WTC11 (cell line): ENCODE data around the gene BATF. TPM values are rescaled to one million over a fixed set of nuclear protein-coding genes. Genes with fewer than 3 reads are reported as not detected.

Experiments
- ATAC-seq: fragments of 200-7000 bp; cut with Tn5 transposase; 2 replicates; pipeline ENCODE4 v1.10.0; 2021; ENCODE audit warnings: mild to moderate bottlenecking, moderate library complexity
- CTCF ChIA-PET: fragments of 300-600 bp; sonication (Branson Sonifier 250); formaldehyde crosslinking; loops from one replicate; lab custom pipeline; 2021; ENCODE audit warnings: antibody characterized with exemption; lab: Charles Lee
- POLR2A ChIA-PET: fragments of 350-600 bp; sonication (Branson Sonifier 250); formaldehyde crosslinking; loops from one replicate; lab custom pipeline; 2021; ENCODE audit warnings: antibody characterized with exemption; lab: Charles Lee
- DNase-seq: peaks from one replicate; pipeline ENCODE4 v3.0.0; 2021; ENCODE audit warnings: low spot score
- H3K27ac Mint-ChIP-seq: 2 replicates; pipeline ENCODE4 v1.8.0; 2021; ENCODE audit warnings: mixed read lengths
- H3K27me3 Mint-ChIP-seq: 2 replicates; pipeline ENCODE4 v1.8.0; 2021; ENCODE audit warnings: low read depth, mild to moderate bottlenecking, moderate library complexity, mixed read lengths
- H3K36me3 Mint-ChIP-seq: 2 replicates; pipeline ENCODE4 v1.8.0; 2021; ENCODE audit warnings: mixed read lengths
- H3K4me1 Mint-ChIP-seq: 2 replicates; pipeline ENCODE4 v1.8.0; 2022; ENCODE audit warnings: mixed read lengths
- H3K4me3 Mint-ChIP-seq: 2 replicates; pipeline ENCODE4 v1.8.0; 2021; ENCODE audit warnings: mild to moderate bottlenecking, moderate library complexity, mixed read lengths
- H3K9me3 Mint-ChIP-seq: 2 replicates; pipeline ENCODE4 v1.8.0; 2021; ENCODE audit warnings: mixed read lengths
- AFF4 ChIP-seq: sonication (generic); formaldehyde crosslinking; IDR thresholded peaks from 2 replicates; pipeline ENCODE4 v1.8.1; 2023; ENCODE audit warnings: mild to moderate bottlenecking, missing genetic modification reagents, borderline replicate concordance
- ATF3 ChIP-seq: sonication (generic); formaldehyde crosslinking; conservative IDR thresholded peaks from 2 replicates; pipeline ENCODE4 v1.8.1; 2022; ENCODE audit warnings: mild to moderate bottlenecking, missing genetic modification reagents
- ELF4 ChIP-seq: sonication (generic); formaldehyde crosslinking; IDR thresholded peaks from 2 replicates; pipeline ENCODE4 v1.8.1; 2022; ENCODE audit warnings: low read depth, mild to moderate bottlenecking, moderate library complexity, missing genetic modification reagents
- GTF2I ChIP-seq: fragments of 250-450 bp; sonication (Bioruptor Pico); conservative IDR thresholded peaks from 2 replicates; pipeline ENCODE4 v1.4.0; 2021; ENCODE audit warnings: mild to moderate bottlenecking
- MYBL2 ChIP-seq: sonication (generic); formaldehyde crosslinking; IDR thresholded peaks from 2 replicates; pipeline ENCODE4 v1.8.1; 2023; ENCODE audit warnings: mild to moderate bottlenecking, moderate library complexity, missing genetic modification reagents
- NFATC4 ChIP-seq: fragments of 250-450 bp; sonication (Bioruptor Pico); IDR thresholded peaks from 2 replicates; pipeline ENCODE4 v1.9.0; 2021; ENCODE audit warnings: mild to moderate bottlenecking
- NFE2L1 ChIP-seq: sonication (generic); formaldehyde crosslinking; IDR thresholded peaks from 2 replicates; pipeline ENCODE4 v1.8.1; 2023; ENCODE audit warnings: missing genetic modification reagents
- NR1H2 ChIP-seq: sonication (generic); formaldehyde crosslinking; IDR thresholded peaks from 2 replicates; pipeline ENCODE4 v1.9.0; 2021; ENCODE audit warnings: mild to moderate bottlenecking, moderate library complexity, missing genetic modification reagents
- OVOL2 ChIP-seq: fragments of 250-450 bp; sonication (Bioruptor Pico); IDR thresholded peaks from 2 replicates; pipeline ENCODE4 v1.9.0; 2021; ENCODE audit warnings: mild to moderate bottlenecking, borderline replicate concordance
- PREB ChIP-seq: sonication (generic); formaldehyde crosslinking; IDR thresholded peaks from 2 replicates; pipeline ENCODE4 v1.8.1; 2022; ENCODE audit warnings: mild to moderate bottlenecking, missing genetic modification reagents, moderate library complexity, borderline replicate concordance
- SMAD3 ChIP-seq: sonication (generic); formaldehyde crosslinking; IDR thresholded peaks from 2 replicates; pipeline ENCODE4 v1.8.0; 2022; ENCODE audit warnings: missing genetic modification reagents, mild to moderate bottlenecking, borderline replicate concordance
- SMAD4 ChIP-seq: sonication (generic); formaldehyde crosslinking; IDR thresholded peaks from 2 replicates; pipeline ENCODE4 v1.8.0; 2022; ENCODE audit warnings: mild to moderate bottlenecking, missing genetic modification reagents
- SP1 ChIP-seq: sonication (generic); formaldehyde crosslinking; conservative IDR thresholded peaks from 2 replicates; pipeline ENCODE4 v1.8.1; 2022; ENCODE audit warnings: missing genetic modification reagents
- TEAD1 ChIP-seq: sonication (generic); formaldehyde crosslinking; IDR thresholded peaks from 2 replicates; pipeline ENCODE4 v1.8.0; 2022; ENCODE audit warnings: mild to moderate bottlenecking, missing genetic modification reagents
- ZBTB21 ChIP-seq: sonication (generic); formaldehyde crosslinking; IDR thresholded peaks from 2 replicates; pipeline ENCODE4 v1.8.1; 2023; ENCODE audit warnings: mild to moderate bottlenecking, missing genetic modification reagents, borderline replicate concordance
- ZNF396 ChIP-seq: fragments of 250-450 bp; sonication (Bioruptor Pico); IDR thresholded peaks from 2 replicates; pipeline ENCODE4 v1.8.0; 2021; ENCODE audit warnings: mild to moderate bottlenecking, moderate library complexity, borderline replicate concordance
- ZNF416 ChIP-seq: fragments of 250-450 bp; sonication (Bioruptor Pico); IDR thresholded peaks from 2 replicates; pipeline ENCODE4 v1.9.0; 2021; ENCODE audit warnings: mild to moderate bottlenecking, inconsistent platforms
- ZSCAN18 ChIP-seq: fragments of 250-450 bp; sonication (Bioruptor Pico); IDR thresholded peaks from 2 replicates; pipeline ENCODE4 v2.1.2; 2022; ENCODE audit warnings: mild to moderate bottlenecking, moderate library complexity
- total RNA-seq: library from RNA; stranded (reverse); gene quantifications from 3 replicates; pipeline ENCODE4 v1.2.3, GENCODE V29; 2021
- TF ChIP-seq, protein P1 (sequence below): sonication (generic); formaldehyde crosslinking; IDR thresholded peaks from 2 replicates; pipeline ENCODE4 v1.8.1; 2023; ENCODE audit warnings: mild to moderate bottlenecking, missing genetic modification reagents
- TF ChIP-seq, protein P2 (sequence below): sonication (generic); formaldehyde crosslinking; IDR thresholded peaks from 2 replicates; pipeline ENCODE4 v1.8.1; 2022; ENCODE audit warnings: mild to moderate bottlenecking, moderate library complexity, missing genetic modification reagents
- TF ChIP-seq, protein P3 (sequence below): sonication (generic); formaldehyde crosslinking; IDR thresholded peaks from 2 replicates; pipeline ENCODE4 v1.8.1; 2022; ENCODE audit warnings: low read depth, missing genetic modification reagents, borderline replicate concordance
- TF ChIP-seq, protein P4 (sequence below): fragments of 250-450 bp; sonication (Bioruptor Pico); IDR thresholded peaks from 2 replicates; pipeline ENCODE4 v1.8.0; 2021; ENCODE audit warnings: mild to moderate bottlenecking

Gene BATF
- total RNA-seq, 1 experiment from 2014 or later = not detected

DNA sequence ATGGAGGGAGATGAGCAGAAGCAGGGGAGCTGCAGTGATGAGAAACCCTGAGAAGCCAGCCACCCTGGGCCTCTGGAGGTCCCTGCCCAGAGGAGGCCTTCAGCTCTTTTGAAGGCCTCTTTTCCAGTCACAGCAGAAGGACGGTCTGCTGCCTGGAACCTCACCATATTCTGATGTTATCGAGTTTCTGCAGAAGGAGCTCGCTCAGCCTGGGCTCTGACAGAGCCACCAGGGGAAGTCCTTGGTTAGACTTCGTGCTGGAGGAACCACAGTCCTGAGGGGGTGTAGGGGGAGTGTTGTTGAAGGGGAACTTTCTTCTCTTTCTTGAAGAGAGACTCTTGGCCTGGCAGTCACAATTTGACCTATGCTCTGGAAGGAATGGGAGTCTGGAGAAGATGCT is 25.1 kb upstream of the BATF start:
- no peak overlapping the region for H3K4me3 Mint-ChIP-seq
- TF ChIP-seq GTF2I = no peak
- TF ChIP-seq SMAD4 (CRISPR knock-in tag) = no peak
- TF ChIP-seq AFF4 (CRISPR knock-in tag) = no peak
- no peak for TF ChIP-seq TEAD1 (CRISPR knock-in tag)
- TF ChIP-seq, protein P1, sequence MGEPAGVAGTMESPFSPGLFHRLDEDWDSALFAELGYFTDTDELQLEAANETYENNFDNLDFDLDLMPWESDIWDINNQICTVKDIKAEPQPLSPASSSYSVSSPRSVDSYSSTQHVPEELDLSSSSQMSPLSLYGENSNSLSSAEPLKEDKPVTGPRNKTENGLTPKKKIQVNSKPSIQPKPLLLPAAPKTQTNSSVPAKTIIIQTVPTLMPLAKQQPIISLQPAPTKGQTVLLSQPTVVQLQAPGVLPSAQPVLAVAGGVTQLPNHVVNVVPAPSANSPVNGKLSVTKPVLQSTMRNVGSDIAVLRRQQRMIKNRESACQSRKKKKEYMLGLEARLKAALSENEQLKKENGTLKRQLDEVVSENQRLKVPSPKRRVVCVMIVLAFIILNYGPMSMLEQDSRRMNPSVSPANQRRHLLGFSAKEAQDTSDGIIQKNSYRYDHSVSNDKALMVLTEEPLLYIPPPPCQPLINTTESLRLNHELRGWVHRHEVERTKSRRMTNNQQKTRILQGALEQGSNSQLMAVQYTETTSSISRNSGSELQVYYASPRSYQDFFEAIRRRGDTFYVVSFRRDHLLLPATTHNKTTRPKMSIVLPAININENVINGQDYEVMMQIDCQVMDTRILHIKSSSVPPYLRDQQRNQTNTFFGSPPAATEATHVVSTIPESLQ (CRISPR knock-in tag) = no peak
- TF ChIP-seq ZSCAN18 (CRISPR knock-in tag) = no peak
- no peak for TF ChIP-seq SP1 (CRISPR knock-in tag)
- TF ChIP-seq, all 79 proteins: peak for 0
- Mint-ChIP-seq H3K27me3 (no peaks in the 10 kb centered on the region), H3K9me3 (0 out of 2 replicates have a peak, but pooled peaks cover 4% of the 10 kb centered on the region), H3K36me3 (no peaks in the 10 kb centered on the region), H3K4me1 (no peaks in the 10 kb centered on the region), H3K27ac (no peak overlapping the region)
- ATAC-seq (no peak), DNase-seq (no peak)
- CTCF ChIA-PET = interaction anchor here (1.2 to 1.3 kb wide), 2 partner anchors 18 to 64 kb away, joined by 4 read pairs; no protein-coding TSS in a partner anchor
- POLR2A ChIA-PET = no interaction called here

DNA sequence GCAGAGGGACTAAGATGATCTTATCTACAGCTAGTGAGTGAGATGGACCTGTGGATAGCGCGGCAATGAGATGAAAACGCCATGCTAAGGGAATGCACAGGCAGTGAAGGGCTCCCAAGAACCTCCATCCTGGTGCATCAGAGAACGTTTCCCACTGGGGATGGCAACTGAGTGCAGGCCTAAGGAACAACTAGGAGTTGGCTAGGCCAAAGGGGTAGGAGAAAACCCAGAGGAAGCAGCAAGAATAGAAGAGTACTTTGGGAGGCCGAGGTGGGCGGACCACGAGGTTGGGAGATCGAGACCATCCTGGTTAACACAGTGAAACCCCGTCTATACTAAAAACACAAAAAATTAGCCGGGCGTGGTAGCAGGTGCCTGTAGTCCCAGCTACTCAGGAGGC is 24.6 kb upstream of the BATF start:
- no peak overlapping the region for H3K27ac Mint-ChIP-seq
- no peaks in the 10 kb centered on the region for H3K27me3 Mint-ChIP-seq
- H3K36me3 Mint-ChIP-seq = no peaks in the 10 kb centered on the region
- no peaks in the 10 kb centered on the region for H3K4me1 Mint-ChIP-seq
- DNase-seq = no peak
- TF ChIP-seq SMAD4 (CRISPR knock-in tag) (no peak), ATF3 (CRISPR knock-in tag) (no peak), NR1H2 (CRISPR knock-in tag) (no peak), ZNF396 (no peak), NFE2L1 (CRISPR knock-in tag) (no peak), PREB (CRISPR knock-in tag) (no peak), ELF4 (no peak), SMAD3 (no peak), NFATC4 (CRISPR knock-in tag) (no peak), OVOL2 (CRISPR knock-in tag) (no peak), TEAD1 (CRISPR knock-in tag) (no peak), MYBL2 (CRISPR knock-in tag) (no peak), ZBTB21 (no peak), ZNF416 (CRISPR knock-in tag) (no peak)
- TF ChIP-seq, protein P2, sequence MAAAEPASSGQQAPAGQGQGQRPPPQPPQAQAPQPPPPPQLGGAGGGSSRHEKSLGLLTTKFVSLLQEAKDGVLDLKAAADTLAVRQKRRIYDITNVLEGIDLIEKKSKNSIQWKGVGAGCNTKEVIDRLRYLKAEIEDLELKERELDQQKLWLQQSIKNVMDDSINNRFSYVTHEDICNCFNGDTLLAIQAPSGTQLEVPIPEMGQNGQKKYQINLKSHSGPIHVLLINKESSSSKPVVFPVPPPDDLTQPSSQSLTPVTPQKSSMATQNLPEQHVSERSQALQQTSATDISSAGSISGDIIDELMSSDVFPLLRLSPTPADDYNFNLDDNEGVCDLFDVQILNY (CRISPR knock-in tag) = no peak
- TF ChIP-seq, protein P3, sequence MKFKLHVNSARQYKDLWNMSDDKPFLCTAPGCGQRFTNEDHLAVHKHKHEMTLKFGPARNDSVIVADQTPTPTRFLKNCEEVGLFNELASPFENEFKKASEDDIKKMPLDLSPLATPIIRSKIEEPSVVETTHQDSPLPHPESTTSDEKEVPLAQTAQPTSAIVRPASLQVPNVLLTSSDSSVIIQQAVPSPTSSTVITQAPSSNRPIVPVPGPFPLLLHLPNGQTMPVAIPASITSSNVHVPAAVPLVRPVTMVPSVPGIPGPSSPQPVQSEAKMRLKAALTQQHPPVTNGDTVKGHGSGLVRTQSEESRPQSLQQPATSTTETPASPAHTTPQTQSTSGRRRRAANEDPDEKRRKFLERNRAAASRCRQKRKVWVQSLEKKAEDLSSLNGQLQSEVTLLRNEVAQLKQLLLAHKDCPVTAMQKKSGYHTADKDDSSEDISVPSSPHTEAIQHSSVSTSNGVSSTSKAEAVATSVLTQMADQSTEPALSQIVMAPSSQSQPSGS = no peak
- TF ChIP-seq, protein P4, sequence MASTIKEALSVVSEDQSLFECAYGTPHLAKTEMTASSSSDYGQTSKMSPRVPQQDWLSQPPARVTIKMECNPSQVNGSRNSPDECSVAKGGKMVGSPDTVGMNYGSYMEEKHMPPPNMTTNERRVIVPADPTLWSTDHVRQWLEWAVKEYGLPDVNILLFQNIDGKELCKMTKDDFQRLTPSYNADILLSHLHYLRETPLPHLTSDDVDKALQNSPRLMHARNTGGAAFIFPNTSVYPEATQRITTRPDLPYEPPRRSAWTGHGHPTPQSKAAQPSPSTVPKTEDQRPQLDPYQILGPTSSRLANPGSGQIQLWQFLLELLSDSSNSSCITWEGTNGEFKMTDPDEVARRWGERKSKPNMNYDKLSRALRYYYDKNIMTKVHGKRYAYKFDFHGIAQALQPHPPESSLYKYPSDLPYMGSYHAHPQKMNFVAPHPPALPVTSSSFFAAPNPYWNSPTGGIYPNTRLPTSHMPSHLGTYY = no peak
- TF ChIP-seq, all 79 proteins: peak for 0
- ChIA-PET CTCF (interaction anchor here (1.2 to 1.3 kb wide), 2 partner anchors 18 to 63 kb away, joined by 4 read pairs; no protein-coding TSS in a partner anchor), POLR2A (no interaction called here)
- no peak overlapping the region for H3K4me3 Mint-ChIP-seq
- no peak for ATAC-seq
- H3K9me3 Mint-ChIP-seq = 0 out of 2 replicates have a peak, but pooled peaks cover 4% of the 10 kb centered on the region
